ENCODE measurements around the gene ZCCHC14. TPM values are rescaled to one million over a fixed set of nuclear protein-coding genes. Genes with fewer than 3 reads are reported as not detected.

Gene ZCCHC14
- total and polyA plus RNA-seq, 2 of the 8 experiments (the other 6 are each of a cell fraction or from before 2014, with no cell fraction given): 8.2 to 28.2 TPM

DNA sequence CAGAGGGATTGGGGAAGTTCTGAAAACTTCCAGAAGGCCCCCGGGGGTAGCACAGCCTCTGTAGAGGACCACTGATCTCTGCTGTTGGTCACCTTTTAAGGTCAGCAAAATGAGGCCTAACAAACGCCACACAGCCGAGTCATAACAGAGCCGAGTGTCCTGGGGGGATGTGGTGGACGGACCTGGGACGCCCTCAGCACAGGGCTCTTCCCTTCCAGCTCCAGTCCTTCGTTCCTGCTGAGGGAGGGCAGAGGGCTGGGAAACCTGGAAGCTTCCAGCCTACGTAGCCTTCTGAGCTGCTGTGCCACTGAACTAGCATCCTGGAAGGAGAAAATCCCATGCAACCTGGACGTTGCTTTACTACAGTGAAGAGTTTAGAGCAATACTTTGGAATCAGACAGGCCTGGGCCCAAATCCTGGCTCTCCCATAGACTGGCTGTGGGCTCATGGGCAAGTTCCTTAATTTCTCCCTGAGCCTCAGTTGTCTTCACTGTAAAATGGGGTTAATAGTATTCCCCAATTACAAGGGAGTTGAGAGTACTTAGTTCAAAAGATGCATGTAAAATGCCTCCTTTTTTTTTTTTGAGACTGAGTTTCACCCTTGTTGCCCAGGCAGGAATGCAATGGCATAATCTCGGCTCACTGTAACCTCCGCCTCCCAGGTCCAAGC, 34.4 kb upstream of the ZCCHC14 start:
- Histone ChIP-seq H3K79me1 (ENCODE audit: low read depth, low read length) (no peaks in the 10 kb centered on the region), H2BK12ac (ENCODE audit: low read depth, low read length) (no peak overlapping the region), H3K23me2 (ENCODE audit: low read depth, low read length) (peaks cover 8% of the 10 kb centered on the region; the same call in 1 of the 2 replicates), H2AFZ (ENCODE audit: low read length) (no peak overlapping the region), H4K91ac (replicated peaks; ENCODE audit: insufficient read length, low read length) (no peak overlapping the region), H3K36me3 (ENCODE audit: control insufficient read depth in 2 of 4, insufficient read depth in 4 of 4, low read length in 3 of 4) (no peaks in the 10 kb centered on the region), H3K56ac (replicated peaks; ENCODE audit: insufficient read length, low read depth, low read length) (no peak overlapping the region), H3K4me2 (ENCODE audit: insufficient read depth in 1 of 2, low read depth in 2 of 2, low read length in 2 of 2) (no peak overlapping the region), H2BK15ac (ENCODE audit: low read length) (no peak overlapping the region), H4K5ac (ENCODE audit: insufficient read length, low read depth, low read length) (no peak overlapping the region), H2BK5ac (ENCODE audit: low read depth, low read length) (no peak overlapping the region), H2BK120ac (replicated peaks; ENCODE audit: low read depth, low read length) (no peak overlapping the region), H3K14ac (ENCODE audit: insufficient read length) (no peak overlapping the region), H3K27me3 (replicated peaks in 1 of 4; ENCODE audit: control insufficient read depth in 3 of 4, extremely low read depth in 1 of 4, insufficient read depth in 3 of 4, low read length in 3 of 4) (no peaks in the 10 kb centered on the region; a peak in 2 of 7 replicates), H3K27ac (ENCODE audit: low read depth, low read length) (no peak overlapping the region), H4K8ac (ENCODE audit: extremely low read depth, insufficient read depth, low read length) (no peak overlapping the region; the same call in 1 of the 2 replicates), H2BK20ac (ENCODE audit: low read length) (no peak overlapping the region), H3K18ac (ENCODE audit: extremely low read depth, low read length) (no peak overlapping the region), H3K4me1 (replicated peaks in 1 of 4; ENCODE audit: control insufficient read depth in 3 of 4, insufficient read depth in 4 of 4, low read length in 3 of 4) (no peaks in the 10 kb centered on the region), H3K4me3 (ENCODE audit: extremely low read depth in 1 of 4, insufficient read depth in 2 of 4, low read depth in 3 of 4, low read length in 4 of 4) (no peak overlapping the region), H3K4ac (replicated peaks; ENCODE audit: insufficient read length, low read depth, low read length) (no peak overlapping the region), H3K23ac (ENCODE audit: insufficient read length) (no peak overlapping the region), H3K9me3 (ENCODE audit: insufficient read depth in 2 of 2, low read depth in 1 of 2, low read length in 1 of 2) (peaks cover 0 to 4% of the 10 kb centered on the region in 2 experiments; a peak in 1 of 4 replicates), H3K9ac (replicated peaks in 1 of 4; ENCODE audit: extremely low read depth in 1 of 4, low read depth in 3 of 4, low read length in 3 of 4) (no peak overlapping the region), H3K79me2 (ENCODE audit: control insufficient read depth in 1 of 2, insufficient read depth in 2 of 2, low read length in 2 of 2) (no peaks in the 10 kb centered on the region), H4K20me1 (replicated peaks in 1 of 2; ENCODE audit: control insufficient read depth in 1 of 2, insufficient read depth in 2 of 2, low read length in 2 of 2) (no peaks in the 10 kb centered on the region), H2AK5ac (ENCODE audit: low read depth, low read length) (no peak overlapping the region)
- ChIA-PET CTCF (ENCODE audit: partially characterized antibody) (no interaction called here), POLR2A (ENCODE audit: partially characterized antibody) (no interaction called here)
- no peak for TF ChIP-seq ZNF274 (IDR thresholded peaks at IDR 0.05; ENCODE audit: borderline replicate concordance, extremely low read depth, low read length)
- no peak for TF ChIP-seq POLR2AphosphoS5 (IDR thresholded peaks at IDR 0.05; ENCODE audit: low read depth, low read length)
- TF ChIP-seq EGR1 (IDR thresholded peaks at IDR 0.05; ENCODE audit: borderline replicate concordance, low read depth, low read length): no peak
- TF ChIP-seq CHD1 (IDR thresholded peaks at IDR 0.05; ENCODE audit: low read depth, low read length): no peak
- TF ChIP-seq GABPA (IDR thresholded peaks at IDR 0.05; ENCODE audit: borderline replicate concordance, insufficient read depth, low read length): no peak
- no peak for TF ChIP-seq SRF (IDR thresholded peaks at IDR 0.05; ENCODE audit: low read depth, low read length)
- no peak for TF ChIP-seq POU5F1 (IDR thresholded peaks at IDR 0.05; ENCODE audit: low read depth, low read length)
- no peak for TF ChIP-seq KDM5A (IDR thresholded peaks at IDR 0.05; ENCODE audit: low read length)
- DNase-seq (ENCODE audit: low read depth in 1 of 2, low spot score in 2 of 2): no peak
- FAIRE-seq: no peak
- WGBS, 2 experiments (ENCODE audit: extremely low coverage in 1 of 2, insufficient coverage in 1 of 2, insufficient read length in 1 of 2, insufficient replicate concordance in 2 of 2, low coverage in 1 of 2, low lambda C conversion rate in 2 of 2, missing lambda C conversion rate in 1 of 2): 89% methylated on average over 10 of the region's 11 CpGs; no CpG with 5 or more reads in 1 of the 2 experiments
